Activated CD8-positive, alpha-beta memory T cell treated with anti-CD3 and anti-CD28 coated beads, Interleukin-2, amount 50 U/mL, for 1 hour (primary cell): ENCODE results near the gene RPS6KA4.

Experiments used
- DNase-seq: peaks from one replicate; pipeline ENCODE4 v3.0.0-alpha.2; 2020; ENCODE audit errors: extremely low read depth

Gene RPS6KA4

DNA sequence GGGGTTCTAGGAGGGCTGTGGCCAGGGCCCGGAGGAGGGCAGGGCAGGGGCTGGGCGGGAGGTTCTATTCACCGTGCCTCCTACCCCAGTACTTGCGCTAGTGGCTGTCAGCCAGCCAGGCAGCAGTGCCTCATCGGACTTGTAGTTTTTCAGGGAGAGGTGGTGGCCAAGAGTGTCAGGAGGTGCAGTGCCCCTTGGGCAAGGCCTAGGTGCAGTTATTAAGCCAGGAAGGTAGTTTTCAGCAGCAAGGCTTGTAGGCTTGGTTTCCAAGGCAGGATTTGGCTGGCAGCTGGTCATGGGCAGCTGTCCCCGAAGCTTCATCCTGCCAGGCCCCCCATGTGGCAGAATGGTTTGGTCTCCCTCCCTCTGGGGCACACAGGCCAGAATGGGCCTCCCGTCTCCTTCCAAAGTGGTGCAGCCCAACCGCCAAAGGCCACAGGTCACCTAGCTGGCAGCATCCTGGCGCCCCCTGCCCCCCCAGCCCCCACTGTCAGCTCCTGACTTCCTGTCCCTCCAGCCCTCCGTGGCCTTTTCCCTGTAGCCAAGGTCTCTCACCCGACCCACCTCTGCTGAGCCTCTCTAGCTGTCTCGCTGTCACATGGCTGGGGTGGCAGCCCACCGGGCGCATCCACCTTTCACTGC, 10.5 kb upstream of the RPS6KA4 start:
- no peak for DNase-seq

DNA sequence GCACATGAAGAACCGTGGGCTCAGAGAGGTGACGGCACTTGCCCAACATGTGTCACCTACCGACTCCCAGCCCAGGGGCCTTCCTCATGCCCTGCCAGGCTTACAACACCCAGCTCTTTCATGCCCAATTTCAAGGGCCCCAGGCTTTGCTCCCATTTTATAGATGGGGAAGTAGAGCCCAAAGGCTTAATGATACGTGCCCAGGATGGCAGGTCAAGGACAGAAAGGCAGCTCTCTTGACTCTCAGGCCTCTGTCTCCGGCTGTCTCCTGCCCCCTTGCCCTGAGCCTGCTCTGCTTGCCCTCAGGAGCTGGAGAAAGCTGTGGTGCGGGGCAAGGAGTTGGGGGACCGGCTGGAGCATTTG, 10.0 kb upstream of the RPS6KA4 start:
- no peak for DNase-seq

DNA sequence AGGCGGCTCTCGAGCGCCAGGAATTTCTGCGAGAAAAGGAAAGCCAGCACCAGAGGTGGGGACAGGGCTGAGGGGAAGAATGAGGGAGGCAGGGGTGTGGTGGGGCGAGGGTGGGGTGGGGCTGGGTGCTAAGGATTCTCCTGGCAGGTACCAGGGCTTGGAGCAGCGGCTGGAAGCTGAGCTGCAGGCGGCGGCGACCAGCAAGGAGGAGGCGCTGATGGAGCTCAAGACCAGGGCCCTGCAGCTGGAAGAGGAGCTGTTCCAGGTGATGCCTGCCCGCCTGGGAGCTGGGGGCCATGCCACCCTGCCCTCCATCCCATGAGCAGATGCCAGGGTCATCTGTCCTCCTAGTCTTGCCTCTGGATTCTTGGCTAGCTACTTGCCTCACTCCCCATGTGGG, 9.6 kb upstream of the RPS6KA4 start:
- no peak for DNase-seq

DNA sequence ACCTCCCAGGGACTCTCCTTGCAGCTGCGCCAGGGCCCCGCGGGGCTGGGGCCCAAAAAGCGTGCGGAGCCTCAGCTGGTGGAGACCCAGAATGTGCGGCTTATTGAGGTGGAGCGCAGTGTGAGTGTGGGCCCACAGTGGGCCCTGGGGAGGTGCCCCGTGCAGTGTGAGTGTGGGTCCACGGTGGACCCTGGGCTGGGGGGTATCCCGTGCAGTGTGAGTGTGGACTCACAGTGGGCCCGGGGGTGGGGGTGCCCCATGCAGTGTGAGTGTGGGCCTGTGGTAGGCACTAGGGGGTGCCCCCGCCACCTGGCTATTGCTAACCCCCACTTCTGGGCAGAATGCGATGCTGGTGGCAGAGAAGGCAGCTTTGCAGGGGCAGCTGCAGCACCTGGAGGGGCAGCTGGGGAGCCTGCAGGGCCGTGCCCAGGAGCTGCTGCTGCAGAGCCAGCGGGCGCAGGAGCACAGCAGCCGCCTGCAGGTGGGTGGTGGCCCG, 7.8 kb upstream of the RPS6KA4 start:
- no peak for DNase-seq

DNA sequence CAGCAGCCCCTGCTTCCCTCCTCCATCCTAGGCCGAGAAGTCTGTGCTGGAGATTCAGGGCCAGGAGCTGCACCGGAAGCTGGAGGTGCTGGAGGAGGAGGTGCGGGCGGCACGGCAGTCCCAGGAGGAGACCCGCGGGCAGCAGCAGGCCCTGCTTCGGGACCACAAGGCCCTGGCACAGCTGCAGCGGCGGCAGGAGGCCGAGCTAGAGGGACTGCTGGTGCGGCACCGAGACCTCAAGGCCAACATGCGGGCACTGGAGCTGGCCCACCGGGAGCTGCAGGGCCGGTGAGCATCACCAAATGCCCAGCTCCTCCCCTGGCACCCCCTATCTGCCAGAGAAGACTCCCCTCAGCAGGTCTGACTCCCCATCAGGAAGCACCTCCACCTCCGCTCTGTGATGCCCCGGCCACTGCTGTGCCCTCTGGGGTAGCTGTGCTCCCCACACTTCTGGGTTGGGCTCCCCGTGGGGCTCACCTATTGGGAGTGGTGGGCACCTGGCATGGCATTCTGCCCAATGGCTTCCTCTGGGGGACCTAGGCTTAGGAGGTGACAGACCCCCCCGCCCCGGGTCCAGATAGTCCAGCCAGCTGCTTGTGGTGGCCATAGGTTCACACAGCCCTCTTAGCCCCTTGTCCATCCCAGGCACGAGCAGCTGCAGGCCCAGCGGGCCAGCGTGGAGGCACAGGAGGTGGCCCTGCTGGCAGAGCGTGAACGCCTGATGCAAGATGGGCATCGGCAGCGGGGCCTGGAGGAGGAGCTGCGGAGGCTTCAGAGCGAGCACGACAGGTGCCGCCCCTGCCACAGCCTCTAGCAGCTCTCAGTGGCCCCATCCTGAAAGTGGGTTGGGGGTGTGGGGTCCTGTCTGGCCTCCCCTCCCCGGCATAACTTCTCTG, 6.6 kb upstream of the RPS6KA4 start:
- no peak for DNase-seq

DNA sequence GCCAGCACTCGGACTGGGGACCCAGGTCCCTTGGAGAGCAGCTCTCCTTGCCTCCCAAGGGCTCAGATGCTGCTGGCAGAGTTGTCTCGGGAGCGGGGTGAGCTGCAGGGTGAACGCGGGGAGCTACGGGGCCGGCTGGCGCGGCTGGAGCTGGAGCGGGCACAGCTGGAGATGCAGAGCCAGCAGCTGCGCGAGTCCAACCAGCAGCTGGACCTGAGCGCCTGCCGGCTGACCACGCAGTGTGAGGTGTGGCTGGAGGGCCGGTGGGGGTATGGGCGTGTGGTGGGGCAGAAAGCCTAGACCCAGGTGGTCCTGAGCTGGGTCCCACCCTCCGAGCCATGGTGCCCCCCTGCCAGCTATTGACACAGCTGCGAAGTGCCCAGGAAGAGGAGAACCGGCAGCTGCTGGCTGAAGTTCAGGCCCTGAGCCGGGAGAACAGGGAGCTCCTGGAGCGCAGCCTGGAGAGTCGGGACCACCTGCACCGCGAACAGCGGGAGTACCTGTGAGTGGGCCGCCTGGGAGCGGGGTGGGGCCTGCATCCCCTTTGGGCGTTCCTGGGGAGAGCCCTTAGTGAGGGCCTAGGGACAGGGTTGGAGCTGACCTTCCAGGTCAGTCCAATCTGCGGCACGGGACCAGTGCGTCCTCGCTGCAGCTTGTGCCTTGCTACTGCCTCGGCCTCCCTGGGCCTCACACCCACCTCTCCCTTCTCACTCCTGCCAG, 5.8 kb upstream of the RPS6KA4 start:
- DNase-seq = no peak

DNA sequence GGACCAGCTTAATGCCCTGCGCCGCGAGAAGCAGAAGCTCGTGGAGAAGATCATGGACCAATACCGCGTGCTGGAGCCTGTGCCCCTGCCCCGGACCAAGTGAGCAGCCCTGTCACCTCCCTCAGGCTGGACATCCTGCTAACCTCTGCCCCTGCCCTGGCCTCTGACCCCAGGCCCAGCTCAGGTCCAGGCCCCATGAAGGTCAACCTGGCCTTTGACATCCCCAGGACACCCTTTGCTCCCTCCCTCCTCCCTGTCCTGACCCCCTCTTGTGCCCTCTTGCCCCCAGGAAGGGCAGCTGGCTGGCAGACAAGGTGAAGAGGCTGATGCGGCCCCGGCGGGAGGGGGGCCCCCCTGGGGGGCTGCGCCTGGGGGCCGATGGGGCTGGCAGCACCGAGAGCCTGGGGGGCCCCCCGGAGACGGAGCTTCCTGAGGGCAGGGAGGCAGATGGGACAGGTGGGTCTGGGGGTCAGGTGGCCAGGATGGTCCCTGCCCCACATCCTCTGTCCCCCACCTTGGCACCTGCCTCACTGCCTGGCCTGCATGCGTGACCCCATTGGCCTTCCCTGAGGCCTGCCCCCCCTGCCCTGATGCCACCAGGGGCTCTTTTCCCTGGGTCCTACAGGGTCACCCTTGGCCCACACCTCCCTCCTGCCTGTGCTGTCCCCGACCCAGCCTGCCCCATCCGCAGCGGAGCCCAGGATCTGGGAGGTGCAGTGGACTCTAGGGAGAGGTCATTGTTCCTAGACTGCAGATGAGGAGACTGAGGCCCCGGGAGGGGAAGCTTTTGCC, 5.1 kb upstream of the RPS6KA4 start:
- DNase-seq = no peak

DNA sequence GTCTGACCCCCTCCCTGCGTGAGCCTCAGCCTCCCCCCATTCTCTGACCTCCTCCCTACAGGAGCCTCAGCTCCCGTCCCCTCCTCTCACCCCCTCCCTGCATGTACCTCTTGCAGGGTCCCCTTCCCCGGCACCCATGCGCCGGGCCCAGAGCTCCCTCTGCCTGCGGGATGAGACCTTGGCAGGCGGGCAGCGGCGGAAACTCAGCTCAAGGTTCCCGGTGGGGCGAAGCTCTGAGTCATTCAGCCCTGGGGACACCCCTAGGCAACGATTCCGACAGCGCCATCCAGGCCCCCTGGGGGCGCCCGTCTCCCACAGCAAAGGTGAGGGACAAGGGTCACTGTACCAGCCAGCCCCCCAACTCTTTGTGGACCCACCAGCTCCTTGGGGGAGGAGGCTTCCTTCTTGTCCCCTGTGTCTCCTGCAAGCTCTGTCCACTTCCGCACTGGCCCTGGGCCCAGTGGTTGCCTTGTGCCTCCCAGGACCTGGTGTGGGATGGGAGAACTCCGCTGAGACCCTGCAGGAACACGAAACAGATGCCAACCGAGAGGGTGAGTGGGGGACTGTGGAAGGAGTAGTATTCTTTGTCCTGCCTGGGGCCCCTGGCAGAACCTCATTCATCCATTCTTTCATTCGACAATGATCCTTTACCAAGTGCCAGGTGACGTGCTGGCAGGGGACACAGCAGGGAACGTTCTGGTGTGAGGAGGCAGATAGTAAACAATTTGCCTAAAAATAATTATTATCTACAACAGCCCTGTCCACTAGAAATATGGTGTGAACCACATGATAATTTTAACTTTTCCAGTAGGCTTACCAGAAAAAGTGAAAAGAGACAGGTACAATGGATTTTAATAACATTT, 3.7 kb upstream of the RPS6KA4 start:
- DNase-seq = no peak

DNA sequence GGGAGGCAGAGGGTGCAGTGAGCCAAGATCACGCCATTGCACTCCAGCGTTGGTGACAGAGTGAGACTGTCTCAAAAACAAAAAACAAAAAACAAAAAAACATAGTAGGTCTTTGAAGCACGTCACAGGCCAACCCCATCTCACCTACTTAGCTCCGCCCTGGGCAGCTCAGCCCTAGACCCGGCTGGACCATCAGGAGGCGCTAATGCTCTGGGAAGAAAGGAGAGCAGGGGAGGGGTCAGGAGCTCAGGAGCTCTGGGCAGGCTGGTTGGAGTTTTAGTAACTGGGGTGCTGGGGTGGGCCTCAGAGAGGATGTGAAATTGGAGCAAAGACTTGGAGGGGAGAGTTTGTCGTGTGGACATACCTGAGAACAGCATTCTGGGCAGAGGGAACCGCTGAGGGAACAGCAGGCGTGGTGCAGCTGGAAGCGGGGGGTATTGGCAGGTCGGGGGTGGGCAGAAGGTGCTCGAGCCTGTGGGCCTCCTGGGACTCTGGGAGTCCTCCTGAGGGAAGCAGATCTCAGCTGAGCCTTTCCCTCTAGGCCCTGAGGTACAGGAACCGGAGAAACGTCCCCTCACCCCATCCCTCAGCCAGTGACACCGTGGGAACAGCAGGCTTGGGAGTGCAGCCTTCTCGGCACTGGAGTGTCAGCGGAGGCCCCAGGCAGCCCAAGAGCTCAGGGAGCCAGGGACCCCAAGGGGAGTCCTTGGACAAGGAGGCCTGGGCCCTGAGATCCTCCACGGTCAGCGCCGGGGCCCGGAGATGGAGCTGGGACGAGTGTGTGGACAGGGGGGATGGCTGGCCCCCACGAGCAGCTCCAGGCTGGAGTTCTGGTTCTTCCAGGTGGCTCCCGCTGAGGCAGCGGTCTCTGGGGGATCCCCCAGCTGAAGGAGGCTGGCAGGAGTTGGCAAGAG, 2.2 kb upstream of the RPS6KA4 start:
- DNase-seq = no peak

DNA sequence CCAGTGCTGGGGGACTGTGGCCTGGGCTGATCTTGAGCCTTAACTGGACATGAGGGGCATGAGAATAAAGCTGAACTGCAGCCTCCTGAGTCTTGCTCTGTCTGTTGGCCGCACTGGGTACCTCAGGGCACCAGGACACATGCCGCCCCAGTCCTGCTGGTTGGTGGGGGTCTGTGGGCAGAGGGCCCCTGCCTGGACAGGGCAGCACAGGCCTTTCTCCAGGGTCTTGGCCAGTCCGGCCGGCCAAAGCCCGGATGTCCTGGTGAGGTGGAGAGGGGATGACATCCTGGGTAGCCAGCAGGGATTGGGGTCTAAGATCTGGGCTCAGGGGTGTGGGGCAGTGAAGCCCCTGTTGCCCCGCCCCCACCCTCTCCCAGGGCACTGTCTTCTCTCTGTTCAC, 1.5 kb upstream of the RPS6KA4 start:
- no peak for DNase-seq

DNA sequence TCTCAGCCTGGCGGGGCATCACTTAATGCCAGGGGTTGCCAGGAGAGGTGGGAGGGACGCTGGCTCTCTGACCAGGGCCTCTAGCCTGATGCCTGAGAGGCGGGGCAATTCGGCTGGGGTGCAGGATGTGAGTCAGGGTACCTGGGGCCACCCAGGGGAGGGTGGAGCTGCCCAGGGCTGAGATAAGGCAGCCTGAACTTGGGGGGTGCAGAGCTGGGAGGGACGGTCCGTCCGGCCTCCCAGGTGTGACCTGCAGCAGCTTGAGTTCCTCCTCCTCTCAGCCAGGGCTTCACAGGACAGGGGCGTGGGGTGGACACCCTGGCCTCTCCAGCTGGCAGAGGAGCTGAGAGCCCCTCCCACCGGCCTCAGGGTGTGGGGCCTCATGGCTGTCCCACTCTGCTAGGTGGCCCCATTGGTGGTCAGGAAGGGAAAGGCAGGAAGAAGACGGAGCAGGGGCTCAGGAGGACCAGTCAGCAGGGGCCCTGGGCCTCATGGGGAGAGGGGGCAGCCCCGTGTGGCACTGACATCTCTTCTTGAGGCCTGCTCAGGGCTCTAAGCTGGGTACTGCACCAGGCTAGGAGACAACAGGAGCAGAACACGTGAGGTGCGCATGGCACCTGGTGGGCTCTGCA, 942 bp upstream of the RPS6KA4 start:
- DNase-seq = no peak

DNA sequence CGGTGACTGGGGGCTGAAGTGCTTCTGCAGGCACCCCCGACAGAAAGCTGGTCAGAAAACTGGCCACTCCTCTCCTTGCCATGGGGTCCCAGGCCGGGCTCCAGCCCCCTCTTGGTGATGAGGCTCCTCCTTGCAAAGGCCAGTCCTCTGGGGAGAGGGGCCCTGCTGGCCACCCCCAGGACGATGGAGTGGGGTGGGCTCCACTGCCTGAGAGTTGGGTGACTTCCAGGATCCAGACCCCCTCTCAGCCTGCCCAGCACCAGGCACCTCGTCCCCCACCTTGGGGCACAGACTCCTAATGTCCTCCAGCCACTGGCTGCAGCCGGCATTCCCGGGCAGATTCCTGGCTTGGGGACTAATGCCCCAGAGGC, 441 bp upstream of the RPS6KA4 start:
- no peak for DNase-seq

DNA sequence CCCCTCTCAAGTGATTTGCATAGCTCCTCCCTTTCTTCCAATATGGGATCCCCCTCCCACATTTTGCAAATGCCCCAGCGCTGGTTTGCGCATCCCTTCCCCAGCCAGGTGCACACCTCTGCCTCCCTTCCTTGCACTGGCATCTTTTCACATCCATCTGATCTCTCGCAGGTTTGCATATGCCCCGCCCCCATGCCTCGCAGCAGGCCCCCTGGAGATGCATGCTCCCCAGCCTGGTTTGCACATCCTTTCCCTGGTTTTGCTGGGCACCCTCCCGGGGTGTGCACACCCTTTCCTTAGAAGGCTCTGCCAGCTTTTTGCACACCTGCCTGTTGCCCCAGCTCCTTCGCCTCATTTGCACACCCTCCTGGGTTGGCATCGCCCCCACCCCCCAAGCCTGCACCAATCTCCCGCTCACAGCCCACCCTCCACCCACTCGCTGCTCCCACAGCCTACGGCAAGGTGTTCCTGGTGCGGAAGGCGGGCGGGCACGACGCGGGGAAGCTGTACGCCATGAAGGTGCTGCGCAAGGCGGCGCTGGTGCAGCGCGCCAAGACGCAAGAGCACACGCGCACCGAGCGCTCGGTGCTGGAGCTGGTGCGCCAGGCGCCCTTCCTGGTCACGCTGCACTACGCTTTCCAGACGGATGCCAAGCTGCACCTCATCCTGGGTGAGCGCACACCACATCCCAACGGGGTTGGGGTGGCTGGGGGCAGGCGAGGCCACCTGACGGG, 917 bp downstream of the RPS6KA4 start:
- DNase-seq = no peak

DNA sequence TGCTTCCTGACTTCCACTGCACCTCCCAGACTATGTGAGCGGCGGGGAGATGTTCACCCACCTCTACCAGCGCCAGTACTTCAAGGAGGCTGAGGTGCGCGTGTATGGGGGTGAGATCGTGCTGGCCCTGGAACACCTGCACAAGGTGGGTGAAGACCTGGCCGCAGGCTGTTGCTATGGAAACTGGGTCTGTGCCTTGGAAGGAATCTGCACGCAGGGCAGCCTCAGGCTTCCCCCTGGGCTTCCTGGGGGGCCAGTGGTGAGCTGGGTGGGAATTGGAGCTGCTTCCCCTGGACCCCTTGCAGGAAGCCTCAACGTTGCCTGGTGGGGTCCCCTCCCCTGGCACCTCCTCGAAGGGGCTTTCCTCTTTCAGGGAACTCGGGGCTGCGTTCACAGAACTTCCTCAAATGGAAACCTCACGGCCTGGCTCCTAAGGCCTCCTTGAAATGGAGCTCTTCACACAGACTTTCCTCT, 1.5 kb downstream of the RPS6KA4 start:
- no peak for DNase-seq

DNA sequence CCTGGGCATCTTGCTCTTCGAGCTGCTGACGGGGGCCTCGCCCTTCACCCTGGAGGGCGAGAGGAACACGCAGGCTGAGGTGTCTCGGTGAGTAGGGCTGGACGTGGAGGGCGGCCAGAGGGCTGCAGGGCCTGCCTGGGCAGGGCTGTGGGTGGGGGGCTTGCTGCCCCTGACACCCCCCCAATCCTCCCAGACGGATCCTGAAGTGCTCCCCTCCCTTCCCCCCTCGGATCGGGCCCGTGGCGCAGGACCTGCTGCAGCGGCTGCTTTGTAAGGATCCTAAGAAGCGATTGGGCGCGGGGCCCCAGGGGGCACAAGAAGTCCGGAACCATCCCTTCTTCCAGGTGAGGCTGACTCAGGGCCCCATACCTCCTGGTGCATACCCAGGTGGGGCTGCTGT, 2.7 kb downstream of the RPS6KA4 start:
- DNase-seq = no peak

DNA sequence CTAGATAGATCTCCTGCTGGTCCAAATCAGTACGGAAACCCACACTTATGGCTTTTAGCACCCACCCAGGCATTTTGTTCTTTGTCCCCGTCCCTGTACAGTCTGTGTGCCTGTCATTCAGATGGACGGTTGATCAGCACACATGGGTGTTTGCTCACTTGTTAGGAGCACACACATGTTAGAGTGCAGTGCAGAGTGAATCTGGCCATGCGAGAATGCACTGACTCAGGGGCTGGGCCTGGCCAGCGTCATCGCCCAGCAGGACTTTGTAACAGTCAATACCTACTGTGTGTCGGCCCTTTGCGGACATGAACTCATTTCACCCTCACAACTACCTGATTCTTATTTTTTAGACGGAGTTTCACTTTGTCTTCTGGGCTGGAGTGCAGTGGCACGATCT, 3.4 kb downstream of the RPS6KA4 start:
- DNase-seq = no peak

DNA sequence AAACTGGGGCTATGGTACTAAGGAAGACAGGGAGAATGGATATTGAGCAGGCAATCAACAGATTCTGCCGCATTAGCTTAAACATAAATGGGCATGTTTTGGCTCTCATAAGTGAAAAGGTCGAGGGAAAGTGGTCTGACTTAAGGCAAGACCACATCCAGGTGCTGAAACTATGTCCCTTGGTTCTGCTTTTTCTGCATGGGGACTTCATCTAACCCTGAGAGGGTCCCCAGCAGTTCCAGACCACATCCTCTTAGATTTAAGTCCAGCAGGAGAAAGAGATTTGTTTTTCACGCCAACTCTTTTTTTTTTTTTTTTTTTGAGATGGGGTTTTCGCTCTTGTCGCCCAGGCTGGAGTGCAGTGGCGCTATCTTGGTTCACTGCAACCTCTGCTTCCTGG, 5.5 kb downstream of the RPS6KA4 start:
- DNase-seq = no peak

DNA sequence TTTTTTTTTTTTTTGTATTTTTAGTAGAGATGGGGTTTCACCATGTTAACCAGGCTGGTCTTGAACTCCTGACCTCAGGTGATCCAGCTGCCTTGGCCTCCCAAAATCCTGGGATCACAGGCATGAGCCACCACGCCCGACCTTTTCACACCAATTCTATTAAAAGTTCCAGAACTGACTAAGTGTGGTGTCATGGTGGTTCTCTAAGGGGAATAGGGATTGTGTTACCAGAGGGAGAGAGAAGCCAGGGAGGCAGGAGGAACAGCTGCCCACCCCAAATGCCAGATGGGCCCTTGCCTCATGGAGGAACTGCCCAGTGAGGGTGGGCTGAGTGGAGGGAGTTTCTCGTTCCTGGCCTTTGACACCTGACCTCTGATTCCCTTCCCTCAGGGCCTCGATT, 5.9 kb downstream of the RPS6KA4 start:
- no peak for DNase-seq

DNA sequence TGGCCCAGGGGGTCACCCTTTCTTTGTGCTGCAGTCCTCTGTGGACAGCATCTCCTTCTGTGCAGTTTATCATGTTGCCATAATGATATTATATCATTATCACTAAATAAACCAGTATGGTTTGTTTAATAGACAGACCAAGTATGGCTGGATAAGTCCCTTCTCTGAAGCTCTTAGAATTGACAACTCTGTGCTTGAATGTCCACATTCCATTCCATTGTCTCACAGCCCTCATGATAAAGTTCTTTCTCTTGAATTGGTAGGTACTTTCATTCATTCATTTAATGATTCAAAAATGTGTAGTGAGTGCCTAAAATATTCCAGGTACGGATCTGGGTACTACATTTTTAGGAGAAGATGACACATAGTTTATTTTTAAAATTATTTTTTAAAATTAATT, 7.8 kb downstream of the RPS6KA4 start:
- no peak for DNase-seq
